Activated CD8-positive, alpha-beta memory T cell treated with anti-CD3 and anti-CD28 coated beads for 48 hours (primary cell): Measurements from ENCODE around the gene ARID1B.

Source experiments
- DNase-seq, 3 experiments: peaks; one replicate each; pipeline ENCODE4 v3.0.0-alpha.2; 2020; ENCODE audit warnings: low read depth in 2 of 3, low spot score in 2 of 3

ARID1B gene

DNA sequence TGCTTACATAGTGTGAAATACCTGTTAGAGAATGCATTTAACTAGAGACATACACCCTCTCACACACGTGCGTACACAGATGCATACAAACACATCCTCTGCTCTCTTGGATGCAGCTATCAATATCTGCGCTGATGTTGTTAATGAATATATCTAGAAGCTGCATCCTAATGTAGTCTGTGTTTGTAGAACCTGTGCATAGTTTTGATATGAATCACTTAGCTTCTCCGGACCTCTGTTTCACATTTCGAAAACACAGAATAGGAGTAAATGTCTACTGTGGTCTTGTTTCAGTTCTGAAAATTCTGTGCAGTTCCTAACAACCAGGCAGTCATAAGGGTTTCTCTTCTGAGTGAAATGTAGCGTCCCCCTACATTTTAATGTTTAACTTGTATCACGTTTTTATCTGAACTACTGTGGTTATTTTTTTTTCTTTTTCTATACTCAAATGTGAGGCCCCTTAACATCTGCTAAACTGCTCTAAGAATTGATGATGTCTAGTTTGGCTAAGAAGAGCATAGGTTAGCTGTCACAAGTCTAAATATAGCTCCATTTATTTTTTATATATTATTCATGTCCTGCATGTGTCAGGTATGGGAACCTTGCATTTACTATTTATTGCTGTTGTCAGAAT is 291.6 kb downstream of the ARID1B start:
- no peak for DNase-seq

DNA sequence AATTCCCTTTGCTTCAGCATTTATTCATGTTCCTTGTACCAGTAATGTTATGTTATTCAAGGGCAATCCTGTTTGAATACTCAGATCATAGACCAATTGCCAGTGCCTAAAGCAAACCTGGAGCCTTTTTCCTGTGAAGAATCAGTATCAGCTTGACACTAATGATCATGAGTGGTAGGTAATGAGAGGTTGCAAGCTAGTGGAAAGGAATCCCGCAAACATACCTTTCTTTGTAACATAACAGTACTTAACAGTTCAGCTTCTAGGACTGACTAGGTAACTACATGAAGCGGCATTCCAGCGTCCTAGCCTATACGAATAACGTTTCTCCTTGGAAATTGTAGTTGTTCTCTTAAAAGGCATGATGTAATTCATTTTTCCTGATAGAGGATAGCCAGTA is 292.4 kb downstream of the ARID1B start:
- DNase-seq = no peak

DNA sequence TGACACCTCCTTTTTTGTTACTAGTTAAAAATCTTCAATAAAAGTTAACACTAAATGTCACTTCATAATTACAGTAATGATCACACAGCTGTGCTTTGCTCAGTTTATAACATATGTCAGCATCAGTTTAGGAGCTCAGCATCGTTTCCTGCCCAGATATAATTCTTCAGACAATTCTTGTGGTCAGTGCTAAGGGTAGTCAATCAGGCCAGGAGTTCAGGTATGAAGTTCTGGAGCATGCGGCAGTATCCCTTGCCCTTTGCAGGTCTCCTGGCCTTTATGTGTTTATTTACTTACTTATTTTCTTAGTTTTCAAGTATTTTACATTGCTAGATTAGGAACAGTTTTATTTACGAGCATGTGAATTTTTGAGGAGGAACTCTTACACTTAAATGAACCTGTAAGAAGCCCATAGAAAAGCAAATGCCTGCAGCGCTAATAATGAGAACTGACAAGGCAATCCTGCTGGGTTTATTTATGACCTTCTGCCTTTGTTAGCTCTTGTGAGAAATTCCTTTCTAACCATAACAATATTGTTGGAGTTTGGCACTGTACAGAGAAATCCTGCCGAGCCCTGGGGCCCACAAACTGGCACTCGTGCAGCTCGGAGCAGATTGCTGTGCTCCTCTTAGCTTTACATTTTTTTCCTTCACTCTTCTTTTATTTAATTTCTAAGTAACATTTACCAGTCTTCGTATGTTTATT is 293.4 kb downstream of the ARID1B start:
- DNase-seq = no peak

DNA sequence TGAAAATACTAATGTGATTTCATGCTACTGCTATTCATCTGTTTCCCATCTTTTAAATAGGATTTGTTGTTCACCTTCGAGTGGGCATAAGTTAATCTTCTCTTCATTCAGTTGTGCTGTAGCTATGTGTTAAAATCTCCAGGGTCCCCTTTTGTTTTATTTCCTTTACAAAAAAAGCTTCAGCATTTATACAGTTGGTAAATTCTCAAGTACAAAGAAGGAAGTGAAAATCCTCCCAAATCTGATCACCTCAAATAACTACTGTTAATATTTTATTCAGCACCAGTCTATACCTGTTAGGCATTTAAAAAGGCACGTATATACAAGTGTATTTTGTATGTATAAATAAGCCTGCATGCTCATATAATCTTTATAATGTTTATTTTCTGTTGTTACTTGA is 294.9 kb downstream of the ARID1B start:
- no peak for DNase-seq

DNA sequence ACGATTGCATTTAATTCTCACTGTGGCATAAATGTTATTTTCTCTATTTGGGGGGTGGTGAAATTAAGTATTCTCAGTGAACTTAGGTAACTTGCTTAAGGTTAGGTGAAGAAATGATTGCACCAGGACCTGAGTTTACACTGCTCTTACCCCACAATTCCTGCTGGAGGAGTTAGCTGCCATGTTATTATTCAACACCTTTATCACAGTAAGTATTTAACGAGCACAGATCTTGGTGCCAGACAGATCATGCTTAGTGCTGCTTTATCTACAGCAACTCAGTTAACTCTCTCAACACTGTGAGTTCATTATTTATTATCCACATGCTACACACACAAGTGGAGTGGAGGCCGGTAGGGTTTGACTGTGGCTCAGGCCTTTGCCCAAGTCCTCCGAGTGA is 296.4 kb downstream of the ARID1B start:
- no peak for DNase-seq

DNA sequence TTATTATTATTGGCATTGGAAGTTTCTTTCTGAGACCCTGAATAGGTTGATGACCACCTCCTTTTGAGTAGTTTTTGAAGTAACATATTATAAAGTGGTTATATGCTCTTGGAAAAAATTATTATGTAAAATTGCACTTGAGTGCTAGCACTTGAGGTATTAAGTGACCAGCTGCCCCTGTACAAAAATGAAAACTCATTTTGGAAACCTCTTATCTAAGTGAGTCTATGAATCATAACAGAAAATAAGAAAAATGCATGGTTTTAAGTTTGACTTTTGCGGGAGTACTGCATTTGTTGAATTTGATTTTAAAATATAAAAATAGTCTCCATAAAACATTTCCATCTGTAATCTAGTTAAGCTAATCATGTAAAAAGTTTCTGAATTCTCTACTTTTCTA is 297.8 kb downstream of the ARID1B start:
- no peak for DNase-seq

DNA sequence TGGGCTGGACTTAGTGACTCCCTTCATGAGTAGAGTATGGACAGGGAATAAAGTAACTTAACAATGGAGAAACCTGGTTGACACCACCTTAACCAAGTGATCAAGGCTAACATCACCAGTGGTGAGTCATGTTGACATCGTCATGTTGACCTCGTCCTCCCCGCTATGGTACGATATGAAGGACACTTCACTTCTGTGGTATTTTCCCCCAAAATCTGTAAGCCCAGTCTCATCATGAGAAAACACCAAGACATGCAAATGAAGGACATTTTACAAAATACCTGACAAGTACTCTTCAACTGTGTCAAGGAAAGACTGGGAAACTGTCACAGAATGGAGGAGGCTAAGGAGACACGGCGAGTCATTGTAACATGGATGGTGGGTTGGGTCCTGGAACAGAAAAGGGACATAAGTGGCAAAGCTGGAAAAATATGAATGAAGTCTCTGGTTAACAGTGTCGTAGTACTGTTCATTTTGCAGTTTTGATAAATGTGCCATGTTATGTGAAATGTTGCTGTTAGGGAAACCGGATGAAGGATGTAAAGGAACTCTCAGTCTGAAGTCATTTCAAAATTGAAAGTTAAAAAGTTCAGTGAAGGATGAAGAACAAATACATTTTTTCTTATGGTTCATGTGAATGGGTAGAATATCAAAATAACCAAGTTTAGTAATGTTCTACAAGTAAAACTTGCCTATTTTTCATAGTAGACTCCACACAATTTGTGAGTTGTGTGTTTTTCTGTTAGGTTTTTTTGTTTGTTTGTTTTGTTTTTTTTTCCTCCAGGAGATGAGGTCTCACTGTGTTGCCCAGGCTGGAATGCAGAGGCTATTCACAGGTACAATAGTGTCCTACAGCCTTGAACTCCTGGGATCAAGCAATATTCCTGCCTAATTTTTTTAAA is 298.6 kb downstream of the ARID1B start:
- no peak for DNase-seq

DNA sequence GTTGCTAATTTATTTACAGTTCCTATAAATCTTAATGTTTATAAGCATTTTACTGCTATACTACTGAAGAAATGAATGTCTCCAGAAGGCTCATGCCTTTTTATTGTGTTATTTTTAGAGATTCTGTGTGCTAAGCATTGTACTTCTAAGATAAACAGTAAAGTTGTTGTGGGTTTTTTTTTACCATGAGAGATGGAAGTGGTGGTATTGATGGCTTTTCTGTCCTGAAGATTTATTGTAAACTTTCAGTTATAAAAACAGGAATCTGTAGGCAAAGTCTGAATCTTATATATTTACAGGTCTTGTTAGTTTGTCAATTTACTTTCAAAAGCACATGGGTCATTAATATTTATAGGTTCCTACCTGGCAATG is 299.3 kb downstream of the ARID1B start:
- no peak for DNase-seq

DNA sequence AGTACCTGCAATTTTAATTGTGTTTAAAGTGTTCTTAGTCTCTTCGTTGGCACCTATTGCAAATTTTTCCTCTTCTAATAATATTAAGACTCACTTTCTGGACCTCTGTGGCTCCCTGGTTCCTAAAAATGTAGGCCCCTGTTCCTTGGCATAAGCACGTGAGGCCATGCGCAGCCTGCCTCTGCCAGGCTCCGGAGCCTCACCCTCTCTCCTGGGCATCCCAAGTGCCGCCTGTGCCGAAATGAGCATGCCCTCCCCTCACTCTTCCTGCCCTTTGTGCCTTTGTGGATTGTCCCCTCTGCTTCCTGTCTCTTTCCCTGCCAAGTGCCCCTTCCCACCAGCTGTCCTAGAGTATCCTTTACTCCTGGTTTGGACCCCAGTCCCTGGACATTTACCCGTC is 300.1 kb downstream of the ARID1B start:
- no peak for DNase-seq

DNA sequence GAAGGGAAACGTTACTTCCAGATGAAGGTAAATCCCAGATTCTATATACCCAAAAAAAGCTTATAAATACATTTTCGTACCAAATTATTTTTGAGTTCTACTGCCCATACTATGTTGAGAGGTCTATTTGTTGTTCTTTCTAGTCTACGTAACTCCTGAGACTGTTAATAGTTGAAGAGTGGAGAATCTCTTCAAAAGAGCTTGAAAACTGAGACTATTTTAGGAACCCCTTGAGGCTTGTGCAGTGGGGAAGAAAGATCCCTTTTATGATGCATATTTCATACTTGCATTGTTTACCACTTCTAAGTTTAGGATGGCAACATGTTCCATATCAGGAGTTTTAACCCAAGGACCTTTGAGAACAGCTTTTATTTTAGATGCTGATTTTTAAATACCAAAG is 301.1 kb downstream of the ARID1B start:
- DNase-seq = no peak

DNA sequence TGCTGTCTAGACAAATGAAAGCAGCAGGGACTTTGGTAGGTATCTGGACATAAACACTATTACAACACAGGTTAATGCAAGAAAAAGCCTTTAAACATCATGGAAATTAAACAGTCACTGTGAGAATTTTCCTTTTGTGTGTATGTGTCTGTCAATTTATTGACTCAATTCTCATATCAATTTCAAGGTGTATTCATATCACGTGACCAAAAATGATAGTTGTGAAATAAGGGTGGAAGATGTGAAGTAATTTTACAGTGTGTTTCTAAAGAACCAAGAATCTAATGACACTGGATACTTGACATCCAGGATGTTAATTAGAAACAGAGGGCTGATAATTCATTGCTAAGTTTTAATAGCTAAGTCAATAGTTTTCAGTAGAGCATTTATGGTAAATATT is 302.1 kb downstream of the ARID1B start:
- no peak for DNase-seq

DNA sequence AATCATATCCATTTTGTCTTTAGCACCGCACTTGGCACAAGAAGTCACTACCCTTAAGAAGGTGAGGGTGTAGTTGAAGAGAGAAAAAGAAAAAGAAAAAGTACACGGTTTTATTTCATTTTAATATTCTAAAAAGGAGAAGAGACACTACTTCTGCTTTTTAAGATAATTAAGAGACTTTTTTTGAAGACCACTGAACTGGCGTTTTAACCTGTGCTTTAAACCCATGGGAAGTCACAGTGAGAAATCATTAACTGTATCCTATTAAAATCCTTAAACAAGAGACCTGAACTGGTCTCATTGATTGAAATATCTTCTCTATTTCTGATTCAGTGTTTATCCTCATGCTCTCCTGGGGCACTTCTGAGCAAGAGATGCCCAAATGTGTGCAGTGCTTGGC is 302.6 kb downstream of the ARID1B start:
- no peak for DNase-seq

DNA sequence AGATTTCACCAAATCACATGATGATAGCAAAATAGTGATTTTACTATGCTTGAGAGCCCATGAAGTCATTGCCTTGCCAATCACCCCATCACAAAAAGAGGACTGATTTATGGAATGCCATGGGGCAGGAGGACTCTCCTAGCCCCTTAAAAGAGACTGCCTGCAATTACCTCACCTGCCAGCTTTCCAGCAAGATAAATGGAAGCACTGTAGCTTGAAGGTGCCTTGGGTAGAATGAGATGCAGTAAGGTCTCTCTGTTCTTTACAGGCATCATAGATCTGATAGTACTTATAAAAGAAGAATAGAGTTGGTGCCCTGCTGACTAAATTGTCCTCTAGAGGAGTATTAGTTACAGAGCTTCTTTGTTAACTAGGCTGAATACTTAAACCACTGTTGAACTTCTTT is 303.8 kb downstream of the ARID1B start:
- no peak for DNase-seq

DNA sequence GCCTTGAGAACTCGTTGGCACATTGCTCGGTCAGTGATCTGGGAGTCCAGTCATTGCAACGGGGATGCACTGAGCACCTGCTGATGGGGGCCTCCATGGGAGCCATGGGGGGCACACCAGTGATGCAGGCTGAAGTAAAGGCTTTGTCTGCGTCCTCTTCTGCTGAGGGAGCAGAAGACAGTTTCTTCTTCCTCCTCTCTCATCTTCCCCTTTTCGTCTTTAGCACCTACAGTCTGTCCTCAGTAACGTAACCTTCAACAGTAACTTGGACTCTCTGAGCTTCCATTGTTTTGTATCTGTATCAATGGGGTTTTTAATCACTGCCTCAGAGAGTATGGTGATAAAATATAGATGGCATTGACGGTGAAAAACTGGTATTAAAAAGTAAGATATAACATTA is 306.2 kb downstream of the ARID1B start:
- DNase-seq = no peak

DNA sequence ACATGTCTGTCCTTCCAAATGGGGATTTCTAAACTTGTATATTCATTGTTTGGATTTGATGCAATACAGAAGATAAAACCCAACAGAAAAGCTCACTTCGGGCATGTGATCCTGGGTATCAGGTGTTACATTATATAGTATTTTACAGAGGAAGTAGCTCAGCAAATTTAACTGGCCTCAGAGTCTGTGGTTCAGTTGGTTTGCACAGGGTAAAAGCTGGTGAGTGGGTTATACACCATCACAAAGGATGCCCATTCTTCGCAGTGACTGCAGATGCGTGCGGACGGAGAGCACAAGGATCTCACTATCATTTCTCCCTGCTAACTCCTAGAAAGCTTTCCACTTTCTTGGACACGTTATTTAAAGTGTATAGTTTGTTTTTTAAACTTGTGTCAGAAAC is 309.5 kb downstream of the ARID1B start:
- no peak for DNase-seq

DNA sequence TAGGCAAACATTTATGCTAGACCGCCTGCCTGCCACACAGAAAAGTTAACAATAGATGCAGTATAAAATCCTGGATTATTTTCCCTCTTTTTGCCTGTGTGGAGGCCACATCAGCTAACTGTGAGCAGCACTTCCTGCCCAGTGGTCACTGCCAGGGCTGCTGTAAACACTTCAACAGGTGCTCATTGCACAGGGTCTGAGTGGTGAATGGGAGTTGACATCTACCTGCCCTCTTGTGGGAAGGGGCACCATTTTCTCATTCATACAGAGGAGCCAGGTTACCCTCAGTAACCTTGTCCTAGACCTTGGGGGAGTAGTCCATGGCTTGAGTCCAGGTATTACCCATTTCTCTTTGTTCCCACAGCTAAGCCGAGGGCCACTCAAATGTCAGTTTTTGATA is 310.8 kb downstream of the ARID1B start:
- DNase-seq = no peak

DNA sequence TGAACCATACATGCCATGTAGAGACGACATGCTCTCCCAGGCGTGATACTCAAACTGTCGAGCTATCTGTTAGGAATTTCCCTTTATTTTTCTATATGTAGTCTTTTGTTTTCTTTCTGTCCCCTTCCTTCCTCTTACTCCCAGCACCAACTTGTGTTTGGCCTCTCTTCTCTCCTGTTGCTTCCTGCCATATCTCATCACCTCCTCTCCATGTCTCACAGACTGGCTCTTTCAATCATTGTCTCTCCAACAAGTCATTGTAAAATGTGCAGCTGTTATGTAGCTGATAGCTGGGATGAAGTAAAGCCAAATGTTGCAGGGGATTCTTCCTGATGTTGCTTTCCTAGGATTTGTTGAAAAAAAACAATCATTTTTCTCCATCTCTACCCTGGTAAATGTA is 311.7 kb downstream of the ARID1B start:
- DNase-seq = no peak

DNA sequence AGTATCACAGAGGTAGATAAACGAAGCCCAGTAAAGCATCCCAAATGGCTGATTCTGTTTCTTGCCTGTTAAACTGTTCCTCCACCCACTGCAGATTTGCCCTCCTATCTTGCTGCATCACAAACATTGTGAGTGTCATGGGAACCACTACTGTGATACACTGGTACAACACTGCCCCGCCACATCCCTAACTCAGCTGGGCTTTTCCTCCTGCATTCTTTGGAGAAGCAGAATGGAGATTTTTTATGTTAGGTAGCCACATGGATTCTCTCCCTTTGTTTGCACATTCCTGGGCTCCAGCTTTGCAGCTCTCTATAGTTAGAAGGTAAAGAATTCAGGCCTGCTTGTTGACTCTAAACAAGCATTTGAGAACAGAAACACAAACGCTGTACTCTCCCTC is 312.1 kb downstream of the ARID1B start:
- no peak for DNase-seq

DNA sequence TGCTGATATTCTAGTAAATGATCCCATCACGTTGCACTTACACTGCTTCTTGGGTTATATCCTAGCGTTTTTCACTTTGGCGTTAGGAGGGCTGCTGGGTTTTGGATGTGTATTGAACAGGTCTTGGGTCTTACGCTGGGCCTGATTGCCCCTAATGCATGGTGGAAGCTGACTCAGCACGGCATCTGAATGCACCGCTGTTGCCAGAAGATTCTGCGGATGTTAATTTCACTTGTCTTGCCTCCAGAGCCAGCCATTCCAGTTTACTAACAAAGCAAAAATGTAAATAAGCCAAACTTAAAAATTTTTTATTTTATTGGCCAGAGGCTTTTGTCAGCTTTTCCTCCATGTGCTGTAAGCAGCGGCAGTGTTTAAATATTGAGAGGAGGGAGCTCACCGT is 312.7 kb downstream of the ARID1B start:
- DNase-seq = no peak

DNA sequence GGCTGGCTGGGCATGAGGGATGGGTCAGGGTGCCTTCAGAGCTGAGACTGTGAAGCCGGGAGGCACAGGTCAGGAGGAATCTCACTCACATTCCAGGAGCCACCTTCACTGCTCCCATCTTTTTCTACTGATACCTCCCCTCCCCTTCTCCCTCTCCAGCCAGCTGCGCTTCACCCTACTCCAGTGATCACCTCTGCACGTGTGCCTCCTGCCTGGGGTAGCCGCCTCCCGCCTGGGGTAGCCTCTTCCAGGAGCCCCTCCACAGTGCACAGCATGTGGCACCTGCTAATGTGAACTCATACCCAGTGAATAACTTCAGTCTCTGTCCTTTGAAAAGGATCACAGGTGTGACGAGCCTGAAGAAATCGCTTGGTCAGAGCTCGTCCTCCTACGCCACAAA is 313.6 kb downstream of the ARID1B start:
- no peak for DNase-seq

DNA sequence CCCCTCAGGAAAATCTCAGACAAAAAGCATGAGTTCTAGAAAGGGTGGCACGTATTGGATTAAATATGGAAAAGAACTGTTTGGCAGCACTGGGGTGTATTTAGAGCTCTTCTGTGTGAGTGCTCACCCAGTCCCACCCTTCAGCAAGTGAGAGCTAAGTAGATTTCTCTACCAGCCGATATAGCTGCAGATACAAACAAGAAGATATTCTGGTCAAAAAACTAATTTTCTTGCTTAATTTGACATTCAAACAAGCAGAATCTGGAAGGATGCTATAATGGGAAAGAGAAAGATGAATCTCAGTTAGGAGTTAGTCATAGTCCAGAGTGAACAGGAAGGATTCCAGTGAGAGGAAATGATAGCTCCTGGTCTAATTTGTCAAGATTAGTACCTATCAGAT is 314.1 kb downstream of the ARID1B start:
- DNase-seq = no peak

DNA sequence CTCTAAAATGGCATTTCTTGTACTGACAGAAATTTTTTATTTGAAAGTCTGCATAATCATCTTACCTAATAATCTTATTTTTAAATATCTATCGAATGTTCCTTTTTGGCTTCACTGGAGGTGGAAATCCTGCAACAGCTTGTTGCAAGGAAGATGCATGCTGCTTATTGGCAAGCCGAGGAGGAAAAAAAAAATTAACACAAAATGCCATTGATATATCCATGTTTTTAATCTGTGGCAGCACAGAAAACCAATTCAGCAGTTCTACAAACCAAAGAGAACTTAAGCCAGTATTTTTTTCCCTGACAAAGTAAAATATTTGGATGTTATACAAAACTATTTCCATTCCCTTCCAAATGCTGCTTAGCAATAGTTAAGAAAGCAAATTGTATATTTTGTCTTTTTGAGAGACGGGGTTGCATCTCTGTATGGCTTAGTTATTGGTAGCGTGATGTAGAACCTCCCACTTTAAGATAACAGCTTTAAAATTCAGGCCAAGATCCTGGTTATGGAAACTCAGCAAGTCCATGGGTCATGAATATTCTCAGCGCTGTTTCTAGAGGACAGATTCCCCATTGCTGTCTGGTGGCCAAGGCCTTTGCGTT is 314.8 kb downstream of the ARID1B start:
- DNase-seq = no peak
